GM21367 (cell line): ENCODE data around the gene CHCHD2.
"Not testable (repeated sequence)": the region's sequence is repeated elsewhere in the genome, so short reads cannot be mapped to it uniquely, and the experiment has no call there.

Experiments used
- ATAC-seq: cut with Tn5 transposase; IDR thresholded peaks from one replicate; pipeline ENCODE4 v1.9.1; 2021; ENCODE audit not compliant: unreplicated experiment

CHCHD2 gene, protein sequence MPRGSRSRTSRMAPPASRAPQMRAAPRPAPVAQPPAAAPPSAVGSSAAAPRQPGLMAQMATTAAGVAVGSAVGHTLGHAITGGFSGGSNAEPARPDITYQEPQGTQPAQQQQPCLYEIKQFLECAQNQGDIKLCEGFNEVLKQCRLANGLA

DNA sequence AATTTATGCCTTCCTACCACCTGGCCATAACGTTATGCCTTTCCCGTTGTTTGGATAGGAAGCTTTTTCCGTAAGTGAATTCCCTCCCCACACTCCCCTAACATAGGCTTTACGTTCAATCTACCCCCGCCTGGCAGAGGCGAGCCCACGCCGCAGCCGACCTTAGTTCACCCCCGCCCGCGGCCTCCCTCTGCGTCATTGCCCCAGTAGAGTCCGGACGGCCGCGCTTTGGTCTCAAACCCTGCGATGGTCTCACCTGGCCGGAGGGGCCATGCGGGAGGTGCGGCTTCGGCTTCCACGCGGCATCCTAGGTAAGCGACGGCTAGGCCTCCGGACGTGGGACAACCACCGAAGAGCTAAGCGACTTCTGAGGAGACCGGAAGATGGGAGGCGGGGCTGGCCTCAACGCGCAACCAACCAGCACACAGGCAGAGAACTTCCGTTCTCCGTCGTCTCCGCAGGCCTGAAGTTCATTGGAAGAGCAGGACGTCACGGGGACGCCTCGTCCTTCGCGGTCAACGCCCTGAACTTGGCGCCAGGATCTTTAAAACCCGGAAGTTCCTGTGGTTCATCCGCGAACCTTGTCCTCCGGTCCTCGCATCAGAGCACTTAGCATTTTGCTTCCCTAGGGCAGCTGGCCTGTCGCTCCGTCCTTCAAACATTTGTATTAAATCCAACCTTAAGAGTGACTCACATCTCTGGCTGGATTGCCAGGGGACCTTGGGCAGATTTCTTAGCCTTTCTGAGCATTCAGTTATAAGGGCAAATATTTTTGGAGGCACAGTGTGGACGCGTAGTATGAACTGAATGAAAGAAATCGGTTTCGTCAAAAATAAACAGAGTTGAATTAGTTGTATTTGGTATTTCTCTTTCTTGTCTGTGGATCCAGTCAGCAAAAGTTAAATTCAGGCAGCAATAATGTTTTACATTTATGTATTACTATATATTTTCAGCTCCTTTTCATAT lies at the start of gene CHCHD2:
Gene CHCHD2 (minus strand): TSS at position 369 of the 966 bp plus-strand sequence. CDS start 63 bp downstream, at position 306.
- peak; percentile 99 for ATAC-seq

DNA sequence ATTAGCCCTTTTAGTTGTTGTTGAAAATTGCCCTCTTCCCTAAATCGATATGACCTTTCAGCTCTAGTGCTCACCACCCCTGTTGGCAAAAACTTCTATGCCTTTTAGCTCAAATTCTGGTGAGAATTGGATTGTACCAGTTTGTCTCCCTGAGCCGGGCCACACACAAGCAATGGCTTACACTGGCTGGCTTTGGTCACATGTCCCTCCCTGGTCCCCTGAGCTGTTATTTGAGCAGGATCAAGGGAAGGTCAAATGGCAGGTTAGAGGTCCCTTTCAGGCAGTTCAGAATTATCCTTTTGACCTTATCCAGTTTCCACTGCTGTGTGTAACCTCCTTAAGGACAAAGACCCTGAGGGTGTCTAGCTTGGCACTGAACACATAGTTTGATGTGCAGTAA lies 24.8 kb upstream of the CHCHD2 start:
- ATAC-seq: not testable (repeated sequence)

DNA sequence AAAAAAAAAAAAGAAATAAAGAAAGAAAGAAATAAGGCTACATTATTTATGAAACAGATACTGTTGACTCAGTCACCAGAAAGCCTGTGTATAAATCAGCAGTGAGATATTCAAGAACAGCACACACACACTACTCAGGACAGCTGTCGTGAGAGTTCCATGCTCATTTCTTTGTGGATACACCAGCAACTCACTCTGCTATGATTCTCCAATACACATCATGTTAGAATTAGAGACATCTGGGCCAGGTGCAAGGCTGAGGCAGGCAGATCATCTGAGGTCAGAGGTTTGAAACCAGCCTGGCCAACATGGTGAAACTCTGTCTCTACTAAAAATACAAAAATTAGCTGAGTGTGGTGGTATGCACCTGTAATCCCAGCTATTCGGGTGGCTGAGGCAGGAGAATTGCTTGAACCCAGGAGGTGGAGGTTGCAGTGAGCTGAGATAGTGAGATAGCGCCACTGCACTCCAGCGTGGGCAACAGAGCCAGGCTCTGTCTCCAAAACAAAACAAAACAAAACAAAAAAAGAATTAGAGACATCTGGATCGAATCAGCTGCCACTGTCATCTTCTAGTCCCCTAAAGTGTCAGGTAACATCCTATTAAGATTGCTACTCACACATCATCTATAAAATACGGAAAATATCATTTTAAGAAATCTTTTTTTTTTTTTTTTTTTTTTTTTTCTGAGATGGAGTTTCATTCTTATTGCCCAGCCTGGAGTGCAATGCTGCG lies 21.1 kb upstream of the CHCHD2 start:
- no peak for ATAC-seq

DNA sequence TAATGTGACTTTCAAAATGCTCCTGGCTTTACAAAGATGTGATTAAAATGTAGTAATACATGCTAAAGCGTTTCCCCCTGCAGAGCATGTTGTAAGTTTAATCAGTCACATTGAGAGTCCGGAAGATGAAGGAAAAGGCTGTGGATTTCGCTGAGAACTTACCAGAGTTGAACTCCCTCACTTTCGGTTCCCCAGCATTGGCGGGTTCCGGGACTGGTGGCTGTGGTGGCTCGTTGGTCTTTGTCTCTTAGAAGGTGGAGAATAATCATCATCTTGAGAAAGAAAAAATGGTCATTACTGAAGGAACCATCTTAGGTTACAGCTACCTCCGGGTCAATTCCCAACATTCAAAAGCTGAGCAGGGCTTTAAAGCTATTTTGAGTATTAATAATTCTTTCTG lies 19.6 kb upstream of the CHCHD2 start:
- ATAC-seq: no peak

DNA sequence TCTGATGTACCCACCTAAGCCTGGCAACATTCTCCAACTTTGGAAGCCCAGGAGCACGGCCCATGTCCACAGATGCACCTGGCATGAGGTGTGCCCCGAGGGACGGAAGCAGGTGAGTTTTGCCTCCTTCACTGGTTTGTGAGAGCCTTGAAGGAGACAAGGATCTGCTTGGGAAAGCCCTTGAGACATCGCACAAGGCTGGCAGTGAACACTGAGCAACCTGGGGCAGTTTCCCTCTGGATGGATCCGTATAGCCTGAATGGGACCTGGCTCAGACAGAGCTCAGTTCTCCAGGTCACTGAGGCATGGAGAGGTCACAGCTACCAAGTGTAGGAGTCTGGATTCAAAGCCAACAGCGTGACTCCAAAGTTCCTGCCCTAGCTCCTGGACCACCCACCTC lies 18.7 kb upstream of the CHCHD2 start:
- no peak for ATAC-seq

DNA sequence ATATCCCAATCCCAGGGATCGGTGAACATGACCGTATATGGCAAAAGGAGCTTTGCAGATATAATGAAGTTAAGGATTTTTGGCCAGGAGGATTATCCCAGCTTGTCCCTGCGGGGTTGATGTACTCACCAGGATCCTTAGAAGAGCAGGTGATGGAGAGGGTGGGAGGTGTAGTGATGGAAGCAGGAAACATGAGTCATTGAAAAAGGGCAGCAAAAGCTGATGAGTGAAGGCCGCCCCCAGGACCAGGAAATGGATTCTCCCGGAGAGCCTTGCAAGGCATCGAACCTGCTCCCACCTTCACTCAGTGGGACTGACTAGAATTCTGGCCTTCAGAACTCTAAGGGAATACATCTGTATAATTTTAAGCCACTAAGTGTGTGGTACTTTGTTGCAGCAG lies 15.2 kb upstream of the CHCHD2 start:
- no peak for ATAC-seq

DNA sequence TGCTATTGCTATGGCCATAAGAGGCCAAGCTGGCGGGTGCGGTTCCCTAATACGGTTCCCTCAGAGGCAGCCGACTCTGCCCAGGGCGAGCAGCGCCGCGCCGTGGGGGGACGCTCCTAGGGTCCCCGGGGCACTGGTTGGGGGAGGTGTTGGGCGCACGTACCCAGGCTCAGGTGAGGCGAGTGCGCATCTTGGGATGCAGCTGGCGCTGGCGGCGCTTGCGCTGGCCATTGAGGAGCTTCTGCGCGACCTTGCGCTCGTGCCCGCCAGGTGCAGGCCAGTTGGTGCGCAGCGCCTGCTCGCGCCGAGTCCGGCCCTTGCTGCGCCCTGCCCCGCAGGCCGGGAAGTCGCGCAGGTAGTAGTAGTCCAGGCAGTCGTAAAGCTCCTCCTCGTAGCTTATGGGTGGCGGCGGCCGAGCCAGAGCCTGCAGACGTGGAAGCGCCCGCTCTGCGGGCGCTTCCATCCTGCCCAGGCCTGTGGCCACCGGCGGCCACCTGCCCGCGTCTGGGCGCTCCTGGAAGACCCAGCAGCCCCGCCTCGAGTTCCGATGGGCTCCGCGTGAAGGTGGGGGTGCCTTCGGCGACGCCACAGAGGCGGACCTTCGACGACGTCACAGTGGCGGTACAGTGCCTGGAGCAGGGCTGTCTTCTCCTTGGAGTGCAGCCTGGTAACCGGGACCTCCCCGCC lies 9.7 kb upstream of the CHCHD2 start, which contains the start of gene NUPR2:
Gene NUPR2 (minus strand): TSS at position 566 of the 687 bp plus-strand sequence. CDS start 103 bp downstream, at position 463.
- ATAC-seq: no peak

DNA sequence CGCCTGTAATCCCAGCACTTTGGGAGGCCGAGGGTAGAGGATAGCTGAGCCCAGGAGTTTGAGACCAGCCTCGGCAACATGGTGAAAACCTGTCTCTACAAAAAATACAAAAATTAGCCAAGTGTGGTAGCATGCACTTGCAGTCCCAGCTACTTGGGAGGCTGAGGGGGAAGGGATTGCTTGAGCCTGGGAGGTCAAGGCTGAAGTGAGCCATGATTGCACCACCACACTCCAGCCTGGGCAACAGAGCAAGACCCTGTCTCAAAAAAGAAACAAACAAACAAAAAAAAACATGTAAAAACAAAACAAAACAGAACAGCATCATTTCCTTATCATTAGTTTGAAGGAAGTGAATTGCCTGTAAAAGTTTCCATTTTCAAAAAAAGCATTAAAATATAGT lies 6.0 kb upstream of the CHCHD2 start:
- not testable (repeated sequence) for ATAC-seq

DNA sequence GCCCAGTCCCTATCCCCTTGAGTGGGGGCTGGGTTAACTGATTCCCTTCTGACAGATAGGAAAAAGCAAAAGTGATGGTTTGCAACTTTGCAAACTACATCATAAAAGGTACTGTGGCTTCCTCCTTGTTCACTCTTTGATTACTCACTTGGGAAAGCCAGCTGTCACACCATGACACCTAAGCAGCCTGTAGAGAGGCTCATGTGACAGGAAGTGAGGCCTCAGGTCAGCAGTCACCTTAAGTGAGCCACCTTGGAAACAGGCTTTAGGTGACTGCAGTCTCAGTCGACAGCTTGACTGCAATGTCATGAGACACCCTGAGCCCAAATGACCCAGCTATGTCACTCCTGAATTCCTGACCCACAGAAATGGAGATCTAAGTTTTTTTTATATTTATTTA lies 4.3 kb upstream of the CHCHD2 start:
- no peak for ATAC-seq

DNA sequence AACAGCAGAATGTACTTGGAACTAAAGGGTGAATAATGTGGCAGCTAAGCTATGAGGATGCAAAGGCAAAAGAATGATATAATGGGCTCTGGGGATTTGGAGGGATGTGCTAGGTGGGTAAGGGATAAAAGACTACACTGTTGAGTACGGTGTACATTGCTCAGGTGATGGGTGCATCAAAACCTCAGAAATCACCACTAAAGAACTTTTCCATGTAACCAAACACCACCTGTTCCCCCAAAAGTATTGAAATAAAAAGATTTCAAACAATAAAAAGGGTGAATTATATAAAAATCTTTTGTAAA lies 1.6 kb upstream of the CHCHD2 start:
- ATAC-seq: no peak

DNA sequence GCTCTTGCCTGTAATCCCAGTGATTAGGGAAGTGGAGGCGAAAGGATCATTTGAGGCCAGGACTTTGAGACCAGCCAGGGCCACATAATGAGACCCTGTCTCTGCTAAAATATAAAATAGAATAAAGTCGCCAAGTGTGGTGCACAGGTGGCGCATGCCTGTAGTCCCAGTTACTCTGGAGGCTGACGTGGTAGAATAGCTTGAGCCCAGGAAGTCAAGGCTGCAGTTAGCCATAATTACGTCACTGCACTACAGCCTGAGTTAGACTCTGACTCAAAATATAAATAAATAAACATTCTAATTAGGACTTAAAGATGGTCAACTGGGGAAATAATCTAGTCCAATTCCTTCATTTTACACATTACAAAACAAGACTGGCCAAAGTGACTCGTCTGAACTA lies 768 bp downstream of the CHCHD2 start:
- no peak for ATAC-seq

DNA sequence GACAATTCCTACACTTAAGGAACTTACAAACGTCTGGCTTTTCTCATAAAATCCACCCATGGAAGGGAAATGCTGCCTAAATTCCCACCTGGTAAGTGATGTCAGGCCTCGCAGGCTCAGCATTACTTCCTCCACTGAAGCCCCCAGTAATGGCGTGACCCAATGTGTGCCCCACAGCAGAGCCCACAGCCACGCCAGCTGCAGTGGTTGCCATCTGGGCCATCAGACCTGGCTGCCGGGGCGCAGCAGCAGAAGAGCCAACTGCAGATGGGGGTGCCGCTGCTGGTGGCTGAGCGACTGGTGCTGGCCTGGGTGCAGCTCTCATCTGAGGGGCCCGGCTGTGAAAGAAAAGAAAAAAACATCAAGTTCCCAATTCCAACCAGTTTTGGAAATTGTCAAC lies 2.1 kb downstream of the CHCHD2 start:
- not testable (repeated sequence) for ATAC-seq

DNA sequence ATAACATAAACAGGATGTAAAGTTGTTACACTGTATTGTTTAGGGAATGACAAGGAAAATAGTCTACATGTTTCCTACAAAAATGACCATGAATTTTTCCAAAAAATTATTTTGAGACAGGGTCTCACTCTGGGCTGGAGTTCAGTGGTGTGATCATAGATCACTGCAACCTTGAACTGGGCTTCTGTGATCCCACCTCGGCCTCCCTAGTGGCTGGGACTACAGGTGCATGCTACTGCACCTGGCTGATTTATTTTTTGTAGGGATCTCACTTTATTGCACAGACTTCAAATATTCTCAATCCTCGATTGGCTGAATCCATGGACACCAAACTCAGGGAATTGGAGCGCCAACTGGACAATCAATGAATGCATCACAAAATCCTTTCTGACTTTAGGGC lies 6.6 kb downstream of the CHCHD2 start:
- no peak for ATAC-seq

DNA sequence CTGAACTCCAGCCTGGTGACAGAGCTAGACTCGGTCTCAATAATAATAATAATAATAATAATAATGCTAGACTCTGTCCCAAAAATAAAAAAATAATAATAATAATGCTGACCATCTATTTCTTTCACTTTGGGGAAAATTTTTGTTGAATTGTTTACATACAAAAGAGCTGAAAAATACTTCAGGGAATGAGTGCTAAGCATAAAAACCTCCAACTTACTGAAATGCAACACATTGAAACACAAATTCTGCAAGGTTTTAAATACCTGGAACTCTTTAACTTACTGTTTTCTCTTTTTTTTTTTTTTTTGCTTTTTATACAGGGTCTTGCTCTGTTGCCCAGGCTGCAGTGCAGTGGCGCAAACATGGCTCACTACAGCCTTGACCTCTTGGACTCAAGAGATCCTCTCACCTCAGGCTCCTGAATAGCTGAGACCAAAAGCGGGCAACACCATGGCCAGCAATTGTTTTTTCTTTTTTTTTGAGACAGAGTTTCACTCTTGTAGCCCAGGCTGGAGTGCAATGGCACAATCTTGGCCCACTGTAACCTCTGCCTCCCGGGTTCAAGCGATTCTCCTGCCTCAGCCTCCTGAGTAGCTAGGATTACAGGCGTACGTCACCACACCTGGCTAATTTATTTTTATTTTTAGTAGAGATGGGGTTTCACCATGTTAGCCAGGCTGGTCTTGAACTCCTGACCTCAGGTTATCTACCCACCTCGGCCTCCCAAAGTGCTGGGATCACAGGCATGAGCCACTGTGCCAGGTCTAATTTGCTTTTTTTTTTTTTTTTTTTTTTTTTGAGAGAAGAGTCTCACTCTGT lies 7.9 kb downstream of the CHCHD2 start:
- not testable (repeated sequence) for ATAC-seq

DNA sequence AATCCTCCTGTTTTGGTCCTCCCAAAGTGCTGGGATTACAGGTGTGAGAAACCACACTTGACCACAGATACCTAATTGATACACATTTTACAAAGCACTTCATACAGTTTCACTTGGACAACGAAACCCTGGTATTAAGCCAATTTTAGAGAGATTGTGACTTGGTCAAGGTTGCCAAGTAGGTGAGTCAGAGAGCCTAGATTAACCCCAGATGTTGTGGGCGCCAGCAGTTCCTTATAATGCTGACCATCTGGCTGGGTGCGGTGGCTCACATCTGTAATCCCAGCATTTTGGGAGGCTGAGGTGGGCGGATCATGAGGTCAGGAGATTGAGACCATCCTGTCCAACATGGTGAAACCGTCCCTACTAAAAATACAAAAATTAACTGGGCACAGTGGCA lies 8.6 kb downstream of the CHCHD2 start:
- no peak for ATAC-seq

DNA sequence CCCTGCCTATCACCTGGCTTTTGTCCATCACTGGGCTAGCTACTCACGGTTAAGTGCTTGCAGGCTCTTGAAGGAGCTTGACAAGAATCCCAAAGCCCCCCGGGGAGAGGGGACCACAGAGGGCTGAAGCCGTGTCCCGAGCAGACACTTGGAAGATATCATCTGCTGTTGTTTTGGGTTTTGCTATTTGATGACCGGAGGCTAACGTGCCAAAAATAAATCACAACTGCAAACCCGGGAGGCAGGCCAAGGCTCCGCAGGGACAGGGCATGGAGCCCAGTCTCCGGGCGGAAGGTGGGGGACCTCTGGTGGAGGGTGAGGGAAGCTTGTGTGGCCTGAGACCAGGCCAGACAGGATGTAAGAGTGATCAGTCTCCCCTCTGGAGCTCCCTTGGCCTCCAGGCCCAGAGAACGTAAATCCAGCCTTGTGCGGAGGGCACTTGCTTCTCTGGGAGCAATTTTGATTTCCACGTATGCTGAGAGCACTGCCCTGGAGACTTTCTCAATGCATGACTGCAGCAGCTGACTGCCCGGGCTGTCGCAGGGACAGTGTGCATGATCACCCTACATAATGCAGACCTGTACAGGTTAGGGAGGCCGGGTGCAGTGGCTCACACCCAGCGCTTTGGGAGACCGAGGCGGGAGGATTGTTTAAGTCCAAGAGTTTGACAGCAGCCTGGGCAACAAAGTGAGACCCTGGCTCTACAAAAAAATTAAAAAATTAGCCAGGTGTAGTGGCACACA lies 13.3 kb downstream of the CHCHD2 start, which contains the start of gene PHKG1:
Gene PHKG1 (minus strand): TSS at position 164 of the 743 bp plus-strand sequence. CDS start 4,011 bp downstream, outside the sequence.
- ATAC-seq: no peak

DNA sequence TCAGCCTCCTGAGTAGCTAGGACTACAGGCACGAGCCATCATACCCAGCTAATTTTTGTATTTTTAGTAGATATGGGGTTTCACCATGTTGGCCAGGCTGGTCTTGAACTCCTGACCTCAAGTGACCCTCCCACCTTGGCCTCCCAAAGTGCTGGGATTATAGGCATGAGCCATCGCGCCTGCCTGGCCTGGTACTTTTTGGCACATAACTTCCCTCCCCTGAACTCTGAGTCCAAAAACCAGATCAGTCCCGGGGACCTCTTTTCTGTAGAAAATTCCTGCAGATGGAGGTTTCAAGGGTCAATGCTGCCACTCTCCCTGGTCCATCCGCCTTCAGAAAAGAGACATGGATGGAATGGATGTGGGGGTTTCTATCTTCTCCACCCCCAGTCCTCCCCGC lies 13.9 kb downstream of the CHCHD2 start:
- ATAC-seq: not testable (repeated sequence)

DNA sequence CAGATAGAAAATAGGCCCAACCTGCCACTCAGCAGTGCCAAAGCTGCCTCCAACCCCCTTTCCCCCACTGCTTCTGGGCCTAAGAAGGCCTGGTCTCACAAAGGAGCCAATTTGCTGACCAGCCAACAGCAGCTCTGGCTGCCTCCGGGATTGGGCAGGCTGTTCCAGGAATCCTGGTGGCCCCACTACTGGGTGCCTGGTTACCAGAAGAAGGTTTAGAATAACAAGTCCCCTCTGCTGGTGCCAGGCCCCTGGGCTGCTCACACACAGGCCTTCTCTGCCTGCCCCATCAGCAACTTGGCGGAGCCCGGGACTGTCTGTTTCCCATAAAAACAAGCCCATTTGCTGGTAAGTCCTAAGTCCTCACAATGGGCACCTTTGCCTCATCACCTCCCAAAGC lies 14.7 kb downstream of the CHCHD2 start:
- ATAC-seq: no peak

DNA sequence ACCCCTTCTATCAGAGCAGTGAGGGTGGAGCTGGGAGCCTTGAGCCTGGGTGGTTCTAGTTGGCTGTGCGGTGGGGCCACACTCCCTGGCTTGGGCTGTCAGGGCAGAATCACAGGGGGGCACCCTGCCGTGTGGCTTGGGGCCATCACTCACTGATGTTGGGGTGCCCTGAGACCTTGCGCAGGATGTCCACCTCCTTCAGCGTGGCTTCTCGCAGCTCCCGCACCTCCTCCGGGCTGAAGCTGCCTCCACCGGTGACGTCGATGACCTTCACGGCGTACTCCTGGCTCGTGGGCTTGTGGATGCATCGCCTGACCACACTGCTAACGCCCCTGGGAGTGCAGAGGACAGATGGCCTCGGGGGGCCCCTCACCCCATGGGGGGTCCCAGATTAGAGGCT lies 18.8 kb downstream of the CHCHD2 start:
- no peak for ATAC-seq
